HG03378 (cell line): ENCODE measurements around the gene ZNF423.
A peak's percentile ranks its signal among the peaks of the same experiment; 100 is the strongest.

Experiments used
- ATAC-seq: cut with Tn5 transposase; IDR thresholded peaks from one replicate; pipeline ENCODE4 v1.9.1; 2021; ENCODE audit warnings: mild to moderate bottlenecking, moderate library complexity; ENCODE audit not compliant: unreplicated experiment

ZNF423 gene

DNA sequence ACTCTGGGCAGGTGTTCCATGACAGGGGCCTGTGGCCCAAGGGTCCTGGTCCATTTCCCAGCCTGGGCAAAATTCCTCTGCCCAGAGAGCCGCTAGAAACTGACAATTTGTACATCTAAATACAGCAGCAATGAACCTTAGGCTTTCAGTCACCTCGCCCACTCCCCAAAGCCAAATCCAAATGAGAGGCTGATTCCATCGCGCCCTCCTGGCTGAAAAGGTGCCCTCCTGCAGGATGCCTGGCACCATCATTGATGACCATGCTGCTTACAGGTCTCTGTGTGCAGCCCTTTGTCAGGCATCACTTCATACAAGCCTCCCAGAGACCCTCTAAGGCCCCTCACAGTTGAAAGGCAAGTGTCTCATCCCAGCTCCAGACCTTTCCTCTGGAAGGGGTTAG is 367.6 kb downstream of the ZNF423 start:
- ATAC-seq = no peak

- ATAC-seq = no peak
Observed at GRCh38 chr16:49487746-49488145, 368.2 kb downstream of the ZNF423 start.

- ATAC-seq = no peak
Observed at GRCh38 chr16:49486400-49486799, 369.5 kb downstream of the ZNF423 start.

DNA sequence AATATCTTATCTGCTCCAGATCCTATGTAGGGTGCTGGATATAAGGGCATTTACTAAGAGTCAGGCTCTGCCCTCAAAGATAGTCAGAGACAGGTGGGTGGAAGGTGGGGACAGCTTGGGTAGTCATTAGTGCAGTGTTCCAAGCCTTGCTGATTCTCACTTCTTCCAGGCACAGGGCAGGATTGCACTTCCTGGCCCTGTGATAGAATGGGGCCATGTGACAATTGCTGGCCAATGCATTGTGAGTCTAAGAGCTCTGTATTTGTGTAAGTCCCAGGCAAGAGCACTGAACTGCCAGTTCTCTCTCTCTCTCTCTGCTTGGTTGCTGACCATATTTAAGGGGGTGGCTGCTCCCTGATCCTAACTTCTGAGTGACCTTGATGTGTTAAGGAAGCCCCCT is 370.2 kb downstream of the ZNF423 start:
- no peak for ATAC-seq

DNA sequence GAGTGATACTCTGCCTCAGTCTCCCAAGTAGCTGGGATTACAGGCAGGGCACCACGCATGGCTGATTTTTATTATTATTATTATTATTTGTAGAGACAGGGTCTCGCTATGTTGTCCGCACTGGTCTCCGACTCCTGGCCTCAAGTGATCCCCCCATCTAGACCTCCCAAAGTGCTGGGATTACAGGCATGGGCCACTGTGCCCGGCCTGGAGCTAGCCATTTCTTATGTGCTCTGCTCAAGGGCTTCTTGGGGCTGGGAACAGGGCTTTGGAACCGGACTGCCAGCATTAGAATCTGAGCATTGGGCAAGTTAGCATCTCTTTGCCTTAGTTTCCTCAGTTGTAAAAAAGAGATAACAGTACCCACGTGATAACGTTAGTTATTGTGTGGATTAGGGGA is 371.0 kb downstream of the ZNF423 start:
- ATAC-seq = no peak

DNA sequence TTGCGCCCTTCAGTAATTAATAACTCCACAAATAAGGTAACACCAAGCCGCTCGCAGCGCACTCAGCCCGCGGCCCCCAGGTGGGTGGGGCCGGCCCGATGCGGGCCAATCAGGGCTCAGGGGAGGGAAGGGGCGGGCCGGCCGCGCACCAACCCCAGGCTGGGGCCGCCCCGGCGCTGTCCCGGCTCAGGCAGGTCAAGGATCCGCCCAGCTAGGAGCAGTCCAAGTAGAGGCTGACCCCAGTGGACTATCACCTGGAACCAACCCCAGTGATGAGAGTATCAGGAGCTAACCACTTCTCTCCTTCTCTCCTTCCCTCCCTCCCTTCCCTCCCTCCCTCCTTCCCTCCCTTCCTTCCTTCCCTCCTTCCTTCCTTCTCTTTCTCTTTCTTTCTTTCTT is 371.5 kb downstream of the ZNF423 start:
- ATAC-seq = no peak

DNA sequence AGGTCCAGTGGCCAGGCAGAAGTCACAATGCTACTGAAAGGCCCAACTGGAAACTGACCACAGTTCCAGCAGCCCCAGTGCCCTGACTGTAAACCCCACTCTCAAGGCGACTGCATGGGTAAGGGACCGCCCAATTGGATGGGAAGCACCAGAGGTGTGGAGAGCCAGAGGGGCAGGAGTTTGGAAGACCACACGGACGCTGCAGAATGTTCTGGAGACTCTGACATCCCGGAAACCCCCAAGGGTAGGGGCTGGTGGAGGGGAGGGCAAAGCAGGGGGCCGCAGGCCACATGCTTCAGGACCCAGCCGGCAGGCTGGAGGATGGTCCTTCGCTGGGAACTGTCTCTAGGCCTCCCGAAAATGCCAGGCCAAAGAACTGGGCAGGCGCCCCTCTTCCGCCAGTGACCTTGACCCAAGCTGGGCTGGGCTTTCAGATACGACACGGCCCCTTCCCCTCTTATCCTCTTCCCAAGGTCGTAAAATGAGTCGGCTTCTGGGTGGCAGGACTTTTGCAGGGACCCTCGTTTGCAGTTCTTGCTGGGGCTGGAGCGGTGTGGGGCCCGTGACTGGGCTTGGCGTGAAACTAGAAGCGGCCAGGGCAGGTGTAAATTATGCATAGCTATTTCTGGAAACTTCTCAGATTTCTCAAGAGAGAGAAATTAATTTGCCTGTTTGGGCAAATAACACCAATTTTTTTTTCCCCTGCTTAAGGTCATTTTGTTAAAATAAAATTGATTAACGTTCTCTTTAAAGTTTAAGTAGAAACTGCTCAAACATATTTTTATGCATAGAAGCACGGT is 372.1 kb downstream of the ZNF423 start:
- ATAC-seq = no peak

DNA sequence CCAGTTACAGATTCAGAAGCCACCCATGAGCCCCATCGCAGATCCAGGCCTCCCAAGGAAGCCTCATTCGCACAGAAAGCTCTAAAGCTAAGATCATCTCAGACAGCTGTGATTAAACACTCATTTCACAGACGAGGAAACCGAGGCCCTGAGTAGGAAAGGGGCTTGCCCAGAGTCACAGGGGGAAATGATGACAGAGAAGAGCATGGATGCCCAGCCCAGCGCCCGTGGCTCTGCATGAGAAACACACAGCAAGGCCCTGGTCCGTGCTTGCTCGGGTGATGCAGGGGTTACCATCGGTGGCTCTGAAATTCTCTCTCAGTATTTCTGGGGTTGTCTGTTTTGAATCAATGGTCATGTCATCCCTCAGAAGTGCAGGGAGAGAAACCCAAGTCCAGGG is 372.7 kb downstream of the ZNF423 start:
- no peak for ATAC-seq

DNA sequence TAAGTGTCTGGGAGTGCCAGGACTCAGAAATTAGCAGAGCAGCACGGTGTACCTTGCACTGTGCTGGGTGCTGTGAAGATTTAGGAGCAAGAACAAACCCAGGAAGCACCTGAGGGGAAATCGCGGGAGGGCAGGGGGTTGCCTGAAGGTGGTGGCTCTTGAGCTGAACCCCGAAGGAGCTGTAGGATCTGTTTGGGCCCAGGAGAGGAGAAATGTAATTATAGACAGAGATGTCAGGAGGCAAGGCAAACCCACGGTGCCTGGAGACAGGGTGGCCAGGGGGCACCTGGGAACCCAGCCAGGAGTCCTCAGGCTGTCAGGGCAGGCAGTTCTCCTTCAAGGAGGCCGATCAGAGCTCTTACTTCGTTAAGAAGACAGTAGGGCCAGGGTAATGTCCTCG is 373.2 kb downstream of the ZNF423 start:
- ATAC-seq = no peak

DNA sequence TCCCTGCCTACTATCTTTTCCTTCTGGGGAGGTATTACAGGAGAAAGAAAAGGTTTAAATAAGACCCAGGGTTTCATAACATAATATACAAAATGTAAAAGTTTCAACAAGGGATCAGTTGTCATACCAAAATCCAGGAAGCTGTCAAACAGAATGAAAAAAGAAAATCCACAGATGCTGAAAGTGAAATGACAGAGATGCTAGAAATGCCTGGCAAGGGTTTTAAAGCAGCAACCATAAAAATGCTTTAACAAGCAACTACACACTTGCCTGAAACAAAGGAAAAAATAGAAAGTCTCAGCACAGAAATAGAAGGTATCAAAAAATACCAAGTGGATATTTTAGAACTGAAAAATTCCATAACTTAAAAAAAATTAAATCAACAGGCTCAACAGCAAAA is 377.3 kb downstream of the ZNF423 start:
- ATAC-seq = no peak

- ATAC-seq = peak; percentile 63
Observed at GRCh38 chr16:49478107-49478506, 377.8 kb downstream of the ZNF423 start.

DNA sequence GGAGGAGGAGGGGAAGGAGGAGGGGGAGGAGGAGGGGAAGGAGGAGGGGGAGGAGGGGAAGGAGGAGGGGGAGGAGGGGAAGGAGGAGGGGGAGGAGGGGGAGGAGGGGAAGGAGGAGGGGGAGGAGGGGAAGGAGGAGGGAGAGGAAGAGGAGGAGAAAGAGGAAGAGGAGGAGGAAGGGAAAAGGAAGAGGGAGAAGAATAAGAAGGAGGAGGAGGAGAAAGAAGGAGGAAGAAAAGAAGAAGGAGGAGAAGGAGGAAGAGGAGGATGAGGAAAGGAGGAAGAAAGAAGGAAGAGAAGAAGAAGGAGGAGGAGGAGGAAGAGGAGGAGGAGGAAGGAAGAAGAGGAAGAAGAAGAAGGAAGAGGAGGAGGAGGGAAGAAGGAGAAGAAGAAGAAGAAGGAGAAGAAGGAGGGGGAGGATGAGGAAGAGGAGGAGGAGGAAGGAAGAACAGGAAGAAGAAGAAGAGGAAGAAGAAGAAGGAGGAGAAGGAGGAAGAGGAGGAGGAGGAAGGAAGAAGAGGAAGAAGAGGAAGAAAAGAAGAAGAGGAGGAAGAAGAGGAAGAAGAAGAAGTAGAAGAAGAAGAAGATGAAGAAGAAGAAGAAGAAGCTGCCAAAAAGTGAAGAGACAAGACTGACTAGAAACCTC is 378.5 kb downstream of the ZNF423 start:
- ATAC-seq = no peak

GRCh38 chr16:49474741-49475140 is 381.2 kb downstream of the ZNF423 start:
- ATAC-seq = no peak

DNA sequence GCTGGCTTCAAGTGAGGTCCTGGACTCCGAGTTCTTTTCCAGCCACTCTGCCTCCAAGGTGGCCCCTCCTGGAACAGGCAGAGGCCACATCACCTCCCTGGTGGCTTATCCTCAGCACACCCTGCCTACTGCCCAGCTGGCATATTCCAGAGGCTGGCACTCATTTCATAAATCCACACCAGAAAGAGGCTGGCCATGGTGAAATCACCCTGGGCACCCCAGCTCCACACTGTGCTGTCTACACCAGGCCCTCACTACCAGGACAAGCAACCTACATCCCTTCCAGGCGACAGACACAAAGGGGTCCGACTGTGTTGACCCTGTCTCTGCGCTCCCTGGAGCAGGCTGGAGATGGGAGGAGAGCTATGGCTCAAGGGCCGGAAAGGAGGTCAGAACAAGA is 382.1 kb downstream of the ZNF423 start:
- ATAC-seq = no peak

- ATAC-seq = no peak
Observed at GRCh38 chr16:49473131-49473530, 382.8 kb downstream of the ZNF423 start.

- no peak for ATAC-seq
Observed at GRCh38 chr16:49472598-49472997, 383.3 kb downstream of the ZNF423 start.

GRCh38 chr16:49471038-49471727 is 384.7 kb downstream of the ZNF423 start:
- no peak for ATAC-seq

- ATAC-seq = no peak
Observed at GRCh38 chr16:49470513-49470991, 385.4 kb downstream of the ZNF423 start.

- ATAC-seq = no peak
Observed at GRCh38 chr16:49469930-49470451, 385.9 kb downstream of the ZNF423 start.

GRCh38 chr16:49469311-49469670 is 386.6 kb downstream of the ZNF423 start:
- no peak for ATAC-seq

DNA sequence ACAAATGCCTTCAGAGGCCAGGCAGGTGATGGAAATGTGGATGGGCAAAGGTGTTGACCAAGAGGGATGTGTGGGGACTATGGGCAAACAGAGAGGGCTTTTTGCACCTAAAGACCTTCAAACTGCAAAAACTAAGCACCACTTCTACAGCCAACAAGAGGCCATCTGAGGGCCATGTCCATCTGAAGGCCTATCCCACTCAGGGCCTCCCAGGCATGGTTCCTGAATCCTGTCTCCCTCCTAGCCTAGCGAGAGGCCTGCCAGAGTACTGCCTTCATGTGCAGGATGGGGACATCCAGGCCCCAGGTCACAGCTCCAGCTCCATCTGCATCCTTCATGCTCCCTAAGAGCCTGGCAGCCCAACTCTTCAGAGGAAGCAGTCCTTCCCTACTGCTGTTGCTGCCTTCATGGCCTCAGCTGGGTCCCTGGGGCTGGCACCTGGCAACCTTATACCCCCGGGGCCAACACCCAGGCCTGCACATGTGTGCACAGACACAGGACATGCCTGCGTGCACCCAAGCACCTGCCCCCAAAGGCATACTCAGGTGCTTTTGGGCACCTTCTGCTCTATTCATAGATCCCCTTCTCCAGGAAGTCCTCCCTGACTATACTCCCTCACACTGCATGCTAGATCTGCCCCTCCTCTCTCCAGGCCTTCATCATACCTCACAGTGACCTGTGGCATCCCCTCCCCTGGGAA is 387.2 kb downstream of the ZNF423 start:
- no peak for ATAC-seq
